HepG2 (cell line): ENCODE measurements around the gene ERRFI1. TPM values are rescaled to one million over a fixed set of nuclear protein-coding genes. Genes with fewer than 3 reads are reported as not detected.
A peak's percentile ranks its signal among the peaks of the same experiment; 100 is the strongest.

Experiments
- ARHGAP35 ChIP-seq: sonication (generic); formaldehyde crosslinking; IDR thresholded peaks from 2 replicates; pipeline ENCODE4 v1.9.0; 2022; ENCODE audit warnings: mild to moderate bottlenecking, inconsistent platforms, moderate library complexity, missing genetic modification reagents, borderline replicate concordance
- ARNT ChIP-seq: fragments of 450-650 bp; IDR thresholded peaks from 2 replicates; pipeline ENCODE4 v1.6.1; 2017
- ATF5 ChIP-seq: sonication (generic); formaldehyde crosslinking; IDR thresholded peaks from 2 replicates; pipeline ENCODE4 v1.4.0; 2020; ENCODE audit warnings: mild to moderate bottlenecking, low read depth, missing genetic modification reagents
- BHLHE40 ChIP-seq: IDR thresholded peaks from 2 replicates; pipeline ENCODE4 v1.6.1; 2011; ENCODE audit warnings: low read length, improper control_type of control experiment
- BRCA1 ChIP-seq: sonication (generic); formaldehyde crosslinking; IDR thresholded peaks from 2 replicates; pipeline ENCODE4 v1.4.0; 2020; ENCODE audit warnings: missing genetic modification reagents
- DDIT3 ChIP-seq: sonication (generic); formaldehyde crosslinking; IDR thresholded peaks from 2 replicates; pipeline ENCODE4 v1.4.0; 2020; ENCODE audit warnings: mild to moderate bottlenecking, missing genetic modification reagents
- EEA1 ChIP-seq: sonication (generic); formaldehyde crosslinking; IDR thresholded peaks from 2 replicates; pipeline ENCODE4 v1.5.1; 2020; ENCODE audit warnings: mild to moderate bottlenecking, missing genetic modification reagents, borderline replicate concordance
- FOXC1 ChIP-seq: sonication (generic); formaldehyde crosslinking; IDR thresholded peaks from 2 replicates; pipeline ENCODE4 v1.8.0; 2022; ENCODE audit warnings: mild to moderate bottlenecking, missing genetic modification reagents, borderline replicate concordance
- GMEB2 ChIP-seq: IDR thresholded peaks from 2 replicates; pipeline ENCODE4 v1.6.1; 2016; ENCODE audit warnings: missing biosample characterization, missing genetic modification reagents, low read depth
- ISX ChIP-seq: sonication (generic); formaldehyde crosslinking; conservative IDR thresholded peaks from 2 replicates; pipeline ENCODE4 v1.5.0; 2020; ENCODE audit warnings: missing genetic modification reagents
- MEIS1 ChIP-seq: sonication (generic); formaldehyde crosslinking; IDR thresholded peaks from 2 replicates; pipeline ENCODE4 v1.9.0; 2021; ENCODE audit warnings: mild to moderate bottlenecking, missing genetic modification reagents, moderate library complexity, borderline replicate concordance
- MIER2 ChIP-seq: IDR thresholded peaks from 2 replicates; pipeline ENCODE4 v1.6.1; 2016; ENCODE audit warnings: missing biosample characterization, missing genetic modification reagents
- SMAD3 ChIP-seq: sonication (generic); formaldehyde crosslinking; IDR thresholded peaks from 2 replicates; pipeline ENCODE4 v1.4.0; 2020; ENCODE audit warnings: missing genetic modification reagents
- SOX6 ChIP-seq, 2 experiments: fragments of 450-650 bp in 1 of 2; sonication (generic) in 1 of 2; formaldehyde crosslinking in 1 of 2; IDR thresholded peaks; 2 replicates each; pipeline versions ENCODE4 v1.4.0 to v1.6.1; 2017 to 2020; ENCODE audit warnings: antibody characterized with exemption in 1 of 2, mild to moderate bottlenecking in 1 of 2, missing genetic modification reagents in 1 of 2
- STAT5B ChIP-seq: sonication (generic); formaldehyde crosslinking; IDR thresholded peaks from 2 replicates; pipeline ENCODE4 v1.4.0; 2020; ENCODE audit warnings: missing genetic modification reagents
- TAF1 ChIP-seq: sonication (generic); formaldehyde crosslinking; IDR thresholded peaks from 2 replicates; pipeline ENCODE4 v1.4.0; 2020; ENCODE audit warnings: missing genetic modification reagents
- TGIF2 ChIP-seq: IDR thresholded peaks from 2 replicates; pipeline ENCODE4 v1.6.1; 2016; ENCODE audit warnings: control low read depth, missing compliant biosample characterization
- TSC22D2 ChIP-seq: sonication (generic); formaldehyde crosslinking; IDR thresholded peaks from 2 replicates; pipeline ENCODE4 v1.5.1; 2020; ENCODE audit warnings: missing genetic modification reagents, mild to moderate bottlenecking, borderline replicate concordance
- ZFAT ChIP-seq: sonication (generic); formaldehyde crosslinking; conservative IDR thresholded peaks from 2 replicates; pipeline ENCODE4 v1.8.1; 2023; ENCODE audit warnings: missing genetic modification reagents, inconsistent platforms
- ZFP1 ChIP-seq: IDR thresholded peaks from 2 replicates; pipeline ENCODE4 v1.6.1; 2016
- ZGPAT ChIP-seq: IDR thresholded peaks from 2 replicates; pipeline ENCODE4 v1.6.1; 2016; ENCODE audit warnings: mild to moderate bottlenecking
- ZNF30 ChIP-seq: sonication (generic); formaldehyde crosslinking; IDR thresholded peaks from 2 replicates; pipeline ENCODE4 v1.5.0; 2020; ENCODE audit warnings: mild to moderate bottlenecking, missing genetic modification reagents
- ZNF432 ChIP-seq: sonication (generic); formaldehyde crosslinking; IDR thresholded peaks from 2 replicates; pipeline ENCODE4 v1.5.0; 2020; ENCODE audit warnings: missing genetic modification reagents, mild to moderate bottlenecking, borderline replicate concordance
- ZNF451 ChIP-seq: sonication (generic); formaldehyde crosslinking; IDR thresholded peaks from 2 replicates; pipeline ENCODE4 v1.5.0; 2020; ENCODE audit warnings: mild to moderate bottlenecking, missing genetic modification reagents
- ZNF598 ChIP-seq: sonication (generic); formaldehyde crosslinking; IDR thresholded peaks from 2 replicates; pipeline ENCODE4 v1.5.1; 2020; ENCODE audit warnings: mild to moderate bottlenecking, missing genetic modification reagents, borderline replicate concordance
- ZNF619 ChIP-seq: sonication (generic); formaldehyde crosslinking; IDR thresholded peaks from 2 replicates; pipeline ENCODE4 v1.4.0; 2020; ENCODE audit warnings: mild to moderate bottlenecking, missing genetic modification reagents
- ZNF7 ChIP-seq: IDR thresholded peaks from 2 replicates; pipeline ENCODE4 v1.6.1; 2016; ENCODE audit warnings: missing biosample characterization, missing genetic modification reagents
- polyA plus RNA-seq, 8 experiments: library from polyadenylated mRNA; depleted of rRNA in 3 of 8; stranded (reverse) in 7 of 8; unstranded in 1 of 8; fragments of >200 nt; fragmentation: Illumina TruSeq in 4 of 8; extraction: Trizol in 4 of 8; gene quantifications; 2 replicates each; pipeline versions ENCODE4 v1.2.1 to v1.2.3, GENCODE V29; 2011 to 2016; ENCODE audit warnings: low read depth in 4 of 8, missing spikeins in 1 of 8, mixed read lengths in 1 of 8; ENCODE audit not compliant: insufficient read depth in 1 of 8
- total RNA-seq, 5 experiments: library from RNA; depleted of rRNA; stranded (reverse); fragments of >200 nt; fragmentation: Illumina TruSeq; extraction: Trizol; gene quantifications; 2 replicates each; pipeline ENCODE4 v1.2.3, GENCODE V29; 2016; ENCODE audit warnings: low read depth in 1 of 5

The ERRFI1 gene
- total and polyA plus RNA-seq, 2 of the 13 experiments (the other 11 are each of a cell fraction or from before 2014, with no cell fraction given), result 84.4 to 753 TPM

GRCh38 chr1:8026153-8026975 is at the start of gene ERRFI1 (continued):
- TF ChIP-seq FOXC1 (CRISPR knock-in tag) (peak; percentile 97; the same call in 1 of the 2 replicates), ARHGAP35 (CRISPR knock-in tag) (no peak; the same call in 1 of the 2 replicates), SOX6 (IDR thresholded peaks at IDR 0.05) (no peak), SOX6 (CRISPR knock-in tag; IDR thresholded peaks at IDR 0.05) (peak; percentile 40; the same call in 1 of the 2 replicates), ZGPAT (CRISPR knock-in tag) (peak; percentile 94), BHLHE40 (no peak), ATF5 (CRISPR knock-in tag) (peak; percentile 62; the same call in 1 of the 2 replicates), ZNF451 (peak; percentile 88; the same call in 1 of the 2 replicates), BRCA1 (CRISPR knock-in tag) (0 out of 2 replicates have a peak, but pooled peaks have one; percentile 13), ZNF598 (CRISPR knock-in tag) (0 out of 2 replicates have a peak, but pooled peaks have one; percentile 5), ISX (CRISPR knock-in tag) (no peak), ARNT (no peak), EEA1 (CRISPR knock-in tag) (no peak), ZNF619 (CRISPR knock-in tag) (no peak), TAF1 (CRISPR knock-in tag) (peak; percentile 96), ZFAT (CRISPR knock-in tag) (no peak), ZFP1 (0 out of 2 replicates have a peak, but pooled peaks have one; percentile 22), ZNF432 (CRISPR knock-in tag) (no peak), ZNF30 (CRISPR knock-in tag) (0 out of 2 replicates have a peak, but pooled peaks have one; percentile 65), TSC22D2 (CRISPR knock-in tag) (no peak; the same call in 1 of the 2 replicates), TGIF2 (CRISPR knock-in tag) (0 out of 2 replicates have a peak, but pooled peaks have one; percentile 21), MEIS1 (CRISPR knock-in tag) (peak; percentile 82; the same call in 1 of the 2 replicates), MIER2 (CRISPR knock-in tag) (no peak), DDIT3 (no peak), SMAD3 (peak; percentile 38; the same call in 1 of the 2 replicates), STAT5B (CRISPR knock-in tag) (no peak), GMEB2 (CRISPR knock-in tag) (peak; percentile 56; the same call in 1 of the 2 replicates), ZNF7 (no peak)
